ENCODE results near the gene TBCK.

DNA sequence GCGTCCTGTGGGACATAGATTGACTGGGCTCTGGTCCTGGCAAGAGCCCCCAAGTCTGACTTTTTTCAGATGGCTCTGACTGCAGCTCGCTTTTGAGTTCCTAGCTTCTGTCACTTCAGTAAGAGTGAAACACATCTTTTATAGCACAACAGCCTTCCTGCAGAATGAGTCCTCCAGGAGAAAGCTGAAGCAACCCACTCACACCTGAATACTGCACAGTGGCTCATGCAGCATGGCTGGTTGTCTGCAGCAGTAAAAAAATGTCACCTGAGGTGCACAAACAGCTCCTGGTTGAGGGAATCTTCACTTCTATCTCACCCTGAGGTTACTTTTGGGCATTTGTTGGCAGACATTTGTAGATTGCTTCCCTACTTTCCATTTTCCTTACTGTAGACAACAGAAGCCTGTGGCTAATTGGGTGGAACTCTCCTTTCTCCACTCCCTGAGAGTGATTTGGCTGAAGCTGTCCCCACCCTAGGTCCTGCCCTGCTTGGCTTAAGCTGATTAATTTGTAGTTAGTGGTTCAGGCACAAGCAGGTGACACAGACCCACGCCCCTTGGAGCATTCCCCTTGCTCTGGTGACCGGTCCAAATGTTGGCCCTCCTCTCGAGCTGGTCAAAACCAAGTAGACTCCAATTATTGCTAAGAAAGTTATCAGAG lies 321.0 kb downstream of the TBCK start:
- TF ChIP-seq, protein P1, sequence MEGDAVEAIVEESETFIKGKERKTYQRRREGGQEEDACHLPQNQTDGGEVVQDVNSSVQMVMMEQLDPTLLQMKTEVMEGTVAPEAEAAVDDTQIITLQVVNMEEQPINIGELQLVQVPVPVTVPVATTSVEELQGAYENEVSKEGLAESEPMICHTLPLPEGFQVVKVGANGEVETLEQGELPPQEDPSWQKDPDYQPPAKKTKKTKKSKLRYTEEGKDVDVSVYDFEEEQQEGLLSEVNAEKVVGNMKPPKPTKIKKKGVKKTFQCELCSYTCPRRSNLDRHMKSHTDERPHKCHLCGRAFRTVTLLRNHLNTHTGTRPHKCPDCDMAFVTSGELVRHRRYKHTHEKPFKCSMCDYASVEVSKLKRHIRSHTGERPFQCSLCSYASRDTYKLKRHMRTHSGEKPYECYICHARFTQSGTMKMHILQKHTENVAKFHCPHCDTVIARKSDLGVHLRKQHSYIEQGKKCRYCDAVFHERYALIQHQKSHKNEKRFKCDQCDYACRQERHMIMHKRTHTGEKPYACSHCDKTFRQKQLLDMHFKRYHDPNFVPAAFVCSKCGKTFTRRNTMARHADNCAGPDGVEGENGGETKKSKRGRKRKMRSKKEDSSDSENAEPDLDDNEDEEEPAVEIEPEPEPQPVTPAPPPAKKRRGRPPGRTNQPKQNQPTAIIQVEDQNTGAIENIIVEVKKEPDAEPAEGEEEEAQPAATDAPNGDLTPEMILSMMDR (conservative IDR thresholded peaks at IDR 0.05; ENCODE audit: low read length), result no peak
- TF ChIP-seq EZH2phosphoT487 (IDR thresholded peaks at IDR 0.05; ENCODE audit: borderline replicate concordance), result no peak

Data from Loucy (cell line).